T-helper 17 cell (primary cell): Measurements from ENCODE around the gene MLLT6. TPM values are rescaled to one million over a fixed set of nuclear protein-coding genes. Genes with fewer than 3 reads are reported as not detected.
A peak's percentile ranks its signal among the peaks of the same experiment; 100 is the strongest.
"Not testable (repeated sequence)": the region's sequence is repeated elsewhere in the genome, so short reads cannot be mapped to it uniquely, and the experiment has no call there.

Experiments
- ATAC-seq: fragments of 150-1000 bp; cut with Tn5 transposase; 2 replicates; pipeline ENCODE4 v1.10.0; 2021; ENCODE audit warnings: mild to moderate bottlenecking, moderate library complexity
- DNase-seq, 3 donors: peaks; one replicate each; pipeline versions ENCODE4 v3.0.0 to v3.0.0-alpha.2; 2020 to 2021
- H3K9me3 ChIP-seq: one replicate; pipeline ENCODE4 v1.7.0; 2013; ENCODE audit warnings: low read length, mild to moderate bottlenecking; ENCODE audit not compliant: control insufficient read depth, poor library complexity, severe bottlenecking
- H3K27ac Mint-ChIP-seq: one replicate; pipeline ENCODE4 v1.8.0; 2022; ENCODE audit warnings: mild to moderate bottlenecking, moderate library complexity, mixed read lengths
- H3K27me3 Mint-ChIP-seq: one replicate; pipeline ENCODE4 v1.8.0; 2022; ENCODE audit warnings: mixed read lengths
- H3K36me3 Mint-ChIP-seq: one replicate; pipeline ENCODE4 v1.8.0; 2022; ENCODE audit warnings: low read depth, mixed read lengths
- H3K4me1 Mint-ChIP-seq: one replicate; pipeline ENCODE4 v1.8.0; 2022; ENCODE audit warnings: mild to moderate bottlenecking, mixed read lengths
- H3K4me3 Mint-ChIP-seq: one replicate; pipeline ENCODE4 v1.8.0; 2022; ENCODE audit warnings: mild to moderate bottlenecking, moderate library complexity, mixed read lengths
- total RNA-seq, 4 donors: library from RNA in 2 of 4; stranded (reverse) in 2 of 4; gene quantifications; one replicate each; pipeline ENCODE4 v1.2.3 and lab custom pipeline; 2022 to 2026

Gene MLLT6
- total RNA-seq, 2 donors from 2014 or later: 304 to 334 TPM

DNA sequence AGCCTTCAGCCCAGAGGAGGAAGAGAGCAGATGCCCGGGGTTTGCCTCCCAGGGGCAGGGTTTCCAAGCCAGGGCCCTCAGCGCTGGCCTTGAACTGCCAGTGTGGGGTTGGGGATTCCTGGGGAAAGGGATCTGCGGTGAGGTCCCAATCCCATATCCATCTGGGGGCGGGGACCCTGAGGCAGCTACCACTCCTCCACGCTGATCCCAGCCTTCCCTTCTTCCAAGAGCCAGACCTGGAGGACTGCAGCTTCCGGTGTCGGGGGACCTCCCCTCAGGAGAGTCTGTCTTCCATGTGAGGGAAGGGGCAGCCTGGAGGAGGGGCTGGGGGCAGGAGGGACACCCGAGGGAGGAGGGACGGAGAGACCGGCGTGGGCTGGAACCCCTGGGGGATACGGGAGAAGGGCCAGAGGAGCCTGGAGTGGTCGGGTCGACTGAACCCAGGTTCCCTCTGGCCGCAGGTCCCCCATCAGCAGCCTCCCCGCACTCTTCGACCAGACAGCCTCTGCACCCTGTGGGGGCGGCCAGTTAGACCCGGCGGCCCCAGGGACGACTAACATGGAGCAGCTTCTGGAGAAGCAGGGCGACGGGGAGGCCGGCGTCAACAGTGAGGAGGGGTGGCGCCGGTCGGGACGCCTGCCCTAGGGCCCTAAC lies 14.3 kb downstream of the MLLT6 start:
- ATAC-seq (no peak), DNase-seq (no peak)
- Mint-ChIP-seq H3K36me3 (peaks cover 5% of the 10 kb centered on the region), H3K4me1 (peaks cover 28% of the 10 kb centered on the region), H3K27me3 (no peaks in the 10 kb centered on the region), H3K27ac (peak overlapping the region; percentile 57), H3K4me3 (no peak overlapping the region)
- no peaks in the 10 kb centered on the region for H3K9me3 ChIP-seq

- DNase-seq (no peak), ATAC-seq (no peak)
- no peaks in the 10 kb centered on the region for H3K9me3 ChIP-seq
- Mint-ChIP-seq H3K4me1 (peaks cover 25% of the 10 kb centered on the region), H3K36me3 (peaks cover 5% of the 10 kb centered on the region), H3K27ac (no peak overlapping the region), H3K27me3 (no peaks in the 10 kb centered on the region), H3K4me3 (no peak overlapping the region)
These were observed 15.0 kb downstream of the MLLT6 start for GRCh38 chr17:38719943-38720641.

DNA sequence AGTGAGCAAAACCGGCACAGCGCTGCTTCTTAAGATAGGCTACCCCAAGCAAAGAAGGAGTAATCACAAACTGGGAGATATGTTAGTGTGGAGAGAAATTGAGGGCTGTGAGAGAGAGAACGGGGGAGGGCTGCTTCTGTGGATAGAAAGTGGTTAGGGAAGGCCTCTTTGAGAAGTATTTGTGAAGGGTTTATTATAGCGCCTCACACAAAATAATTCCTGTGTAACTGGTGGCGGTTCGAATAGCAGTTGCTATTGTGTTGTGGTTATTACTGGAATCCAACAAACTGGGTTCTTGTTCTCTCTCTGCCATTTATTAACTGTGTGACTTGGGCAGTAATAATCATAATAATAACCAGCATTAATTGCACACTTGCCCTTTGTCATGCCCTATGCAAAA lies 15.9 kb downstream of the MLLT6 start:
- Mint-ChIP-seq H3K4me1 (peaks cover 22% of the 10 kb centered on the region), H3K27me3 (no peaks in the 10 kb centered on the region), H3K4me3 (no peak overlapping the region), H3K27ac (no peak overlapping the region), H3K36me3 (peaks cover 4% of the 10 kb centered on the region)
- ATAC-seq (no peak), DNase-seq (no peak)
- H3K9me3 ChIP-seq: no peaks in the 10 kb centered on the region

GRCh38 chr17:38721802-38722201 lies 16.7 kb downstream of the MLLT6 start:
- Mint-ChIP-seq H3K27me3 (no peaks in the 10 kb centered on the region), H3K4me3 (no peak overlapping the region), H3K36me3 (peaks cover 3% of the 10 kb centered on the region), H3K27ac (no peak overlapping the region), H3K4me1 (peaks cover 24% of the 10 kb centered on the region)
- DNase-seq: no peak
- H3K9me3 ChIP-seq: no peaks in the 10 kb centered on the region
- ATAC-seq: no peak

DNA sequence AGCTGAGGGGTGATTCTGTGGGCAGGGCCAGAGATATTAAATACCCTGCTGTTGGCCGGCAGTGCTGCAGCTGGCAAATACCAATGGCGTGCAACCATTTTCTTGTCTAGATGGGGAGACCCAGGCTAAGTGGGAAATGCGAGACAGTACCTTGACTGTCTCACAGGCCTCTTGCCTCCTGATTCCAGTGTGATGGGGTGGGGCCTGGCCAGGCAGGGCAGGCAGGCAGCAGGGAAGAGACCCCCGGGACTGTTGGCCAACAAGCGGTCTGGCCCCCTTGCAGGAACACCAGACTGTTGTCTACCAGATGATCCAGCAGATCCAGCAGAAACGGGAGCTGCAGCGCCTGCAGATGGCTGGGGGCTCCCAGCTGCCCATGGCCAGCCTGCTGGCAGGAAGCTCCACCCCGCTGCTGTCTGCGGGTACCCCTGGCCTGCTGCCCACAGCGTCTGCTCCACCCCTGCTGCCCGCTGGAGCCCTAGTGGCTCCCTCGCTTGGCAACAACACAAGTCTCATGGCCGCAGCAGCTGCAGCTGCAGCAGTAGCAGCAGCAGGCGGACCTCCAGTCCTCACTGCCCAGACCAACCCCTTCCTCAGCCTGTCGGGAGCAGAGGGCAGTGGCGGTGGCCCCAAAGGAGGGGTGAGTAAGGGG lies 19.4 kb downstream of the MLLT6 start:
- Mint-ChIP-seq H3K4me1 (peaks cover 37% of the 10 kb centered on the region), H3K27ac (peak overlapping the region; percentile 45), H3K4me3 (no peak overlapping the region), H3K36me3 (peaks cover 2% of the 10 kb centered on the region), H3K27me3 (no peaks in the 10 kb centered on the region)
- ATAC-seq (no peak), DNase-seq (no peak)
- H3K9me3 ChIP-seq: no peaks in the 10 kb centered on the region

- H3K36me3 Mint-ChIP-seq: peaks cover 2% of the 10 kb centered on the region
- H3K9me3 ChIP-seq: no peaks in the 10 kb centered on the region
- H3K4me3 Mint-ChIP-seq: no peak overlapping the region
- ATAC-seq (no peak), DNase-seq (no peak)
- peak overlapping the region; percentile 45 for H3K27ac Mint-ChIP-seq
- H3K27me3 Mint-ChIP-seq: no peaks in the 10 kb centered on the region
- H3K4me1 Mint-ChIP-seq: peaks cover 39% of the 10 kb centered on the region
These were observed 20.0 kb downstream of the MLLT6 start for GRCh38 chr17:38725066-38725465.

DNA sequence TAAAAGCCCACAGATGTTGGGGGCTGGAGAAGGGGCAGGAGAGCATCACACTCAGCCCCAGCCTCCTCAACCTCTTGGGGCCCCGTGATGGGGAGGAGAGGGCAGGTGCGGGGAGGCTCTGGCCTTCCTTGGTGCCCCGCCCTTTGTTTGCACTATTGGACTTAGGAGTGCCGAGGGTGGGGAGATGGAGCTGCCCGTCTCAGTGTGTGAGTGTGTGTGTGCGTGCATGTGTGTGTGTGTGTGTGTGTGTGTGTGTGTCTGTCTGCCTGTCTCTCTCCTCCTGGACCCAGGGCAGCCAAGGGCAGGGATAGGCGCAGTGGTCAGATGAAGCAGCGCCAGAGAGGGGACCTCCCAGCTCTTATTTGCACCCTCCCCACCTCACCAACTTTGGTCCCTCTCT lies 21.1 kb downstream of the MLLT6 start:
- H3K36me3 Mint-ChIP-seq, ATAC-seq, H3K27me3 Mint-ChIP-seq, DNase-seq, H3K9me3 ChIP-seq: not testable (repeated sequence)
- peak overlapping the region; percentile 41 for H3K4me3 Mint-ChIP-seq
- H3K27ac Mint-ChIP-seq: peak overlapping the region; percentile 93
- peaks cover 40% of the 10 kb centered on the region for H3K4me1 Mint-ChIP-seq

DNA sequence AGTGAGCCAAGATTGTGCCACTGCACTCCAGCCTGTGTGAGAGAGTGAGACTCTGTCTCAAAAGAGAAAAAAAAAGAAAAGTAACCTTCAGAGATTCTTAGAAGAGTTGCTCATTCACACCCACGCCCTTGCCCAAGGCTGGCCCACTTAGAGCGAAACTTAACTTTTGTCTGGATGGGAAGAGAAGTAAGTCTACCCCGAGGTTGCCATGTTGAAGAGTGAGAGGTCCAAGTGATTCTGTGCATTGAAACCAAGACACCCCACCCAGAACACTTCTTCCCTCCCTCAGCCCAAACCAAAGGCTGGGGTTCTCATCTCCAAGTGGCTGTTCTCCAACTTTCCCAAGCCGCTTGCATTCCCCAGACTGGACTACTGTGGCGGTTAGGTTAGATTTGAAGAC lies 22.7 kb downstream of the MLLT6 start:
- ATAC-seq (peak; percentile 28), DNase-seq (no peak)
- peaks cover 2% of the 10 kb centered on the region for H3K36me3 Mint-ChIP-seq
- no peaks in the 10 kb centered on the region for H3K27me3 Mint-ChIP-seq
- H3K4me1 Mint-ChIP-seq: peaks cover 45% of the 10 kb centered on the region
- H3K9me3 ChIP-seq: no peaks in the 10 kb centered on the region
- H3K27ac Mint-ChIP-seq: peak overlapping the region; percentile 93
- peak overlapping the region; percentile 81 for H3K4me3 Mint-ChIP-seq

DNA sequence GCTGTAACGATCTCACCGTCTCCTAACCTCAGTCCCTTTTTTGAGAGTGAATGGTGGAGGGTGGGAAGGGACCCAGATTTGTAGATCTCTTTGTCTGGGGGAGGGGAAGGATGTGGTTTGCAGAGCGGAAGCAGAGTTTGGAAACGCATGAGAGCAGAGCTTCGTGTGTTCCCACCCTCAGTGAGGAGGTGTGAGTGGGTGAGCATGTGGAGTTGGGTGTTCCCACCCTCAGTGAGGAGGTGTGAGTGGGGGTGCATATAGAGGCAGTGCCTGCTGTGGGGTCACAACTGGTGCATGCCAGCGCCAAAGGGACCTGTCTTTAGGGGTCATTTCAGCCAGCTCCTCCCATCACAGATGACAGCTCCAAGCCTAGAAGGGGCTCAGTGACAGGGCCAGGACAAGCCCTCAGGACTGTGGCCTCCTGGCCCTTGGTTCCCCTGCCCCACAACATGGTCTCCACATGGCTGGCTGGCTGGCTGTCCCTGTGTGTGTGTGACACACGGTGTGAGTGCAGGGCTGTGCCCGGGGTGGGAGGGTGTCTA lies 23.3 kb downstream of the MLLT6 start:
- ATAC-seq (peak; percentile 63), DNase-seq (peak; percentile 30 to 63 (median 40))
- no peaks in the 10 kb centered on the region for H3K27me3 Mint-ChIP-seq
- H3K36me3 Mint-ChIP-seq: peaks cover 4% of the 10 kb centered on the region
- H3K4me1 Mint-ChIP-seq: peaks cover 48% of the 10 kb centered on the region
- peak overlapping the region; percentile 93 for H3K27ac Mint-ChIP-seq
- H3K9me3 ChIP-seq: no peaks in the 10 kb centered on the region
- H3K4me3 Mint-ChIP-seq: peak overlapping the region; percentile 81

- peaks cover 4% of the 10 kb centered on the region for H3K36me3 Mint-ChIP-seq
- ATAC-seq (no peak), DNase-seq (no peak)
- H3K4me3 Mint-ChIP-seq: peak overlapping the region; percentile 81
- peaks cover 53% of the 10 kb centered on the region for H3K4me1 Mint-ChIP-seq
- no peaks in the 10 kb centered on the region for H3K9me3 ChIP-seq
- no peaks in the 10 kb centered on the region for H3K27me3 Mint-ChIP-seq
- peak overlapping the region; percentile 93 for H3K27ac Mint-ChIP-seq
These were observed 24.4 kb downstream of the MLLT6 start for GRCh38 chr17:38729368-38729885.

- H3K27ac Mint-ChIP-seq: peak within 1 kb of the TSS; percentile 98
- ATAC-seq (peak; percentile 85), DNase-seq (peak; percentile 86 to 92 (median 86))
- H3K36me3 Mint-ChIP-seq: peaks cover 4% of the 10 kb centered on the region
- no peaks in the 10 kb centered on the region for H3K9me3 ChIP-seq
- peaks cover 54% of the 10 kb centered on the region for H3K4me1 Mint-ChIP-seq
- no peaks in the 10 kb centered on the region for H3K27me3 Mint-ChIP-seq
- H3K4me3 Mint-ChIP-seq: peak within 1 kb of the TSS; percentile 99
These were observed 24.9 kb downstream of the MLLT6 start, which contains the start of gene CISD3 for GRCh38 chr17:38729886-38730525. TSS of gene CISD3 (plus strand) at chr17:38730341. CDS start at chr17:38730359, 18 bp downstream.

GRCh38 chr17:38730526-38731379 lies 25.7 kb downstream of the MLLT6 start:
- no peak for DNase-seq
- no peak for ATAC-seq
- H3K27me3 Mint-ChIP-seq: no peaks in the 10 kb centered on the region
- peak overlapping the region; percentile 98 for H3K27ac Mint-ChIP-seq
- H3K4me3 Mint-ChIP-seq: peak overlapping the region; percentile 99
- H3K4me1 Mint-ChIP-seq: peaks cover 56% of the 10 kb centered on the region
- H3K36me3 Mint-ChIP-seq: peaks cover 3% of the 10 kb centered on the region
- H3K9me3 ChIP-seq: no peaks in the 10 kb centered on the region
